Islet precursor cell (in vitro differentiated cells): ENCODE data around the gene TREML4.
"Not testable (repeated sequence)": the region's sequence is repeated elsewhere in the genome, so short reads cannot be mapped to it uniquely, and the experiment has no call there.

Experiments
- DNase-seq: peaks from one replicate; pipeline ENCODE4 v3.0.0-alpha.2; 2018

TREML4 gene

GRCh38 chr6:41208439-41209106 lies 19.6 kb upstream of the TREML4 start:
- DNase-seq, result no peak

- DNase-seq, result no peak
These were observed 18.4 kb upstream of the TREML4 start for GRCh38 chr6:41209547-41210320.

- DNase-seq, result peak; percentile 76
These were observed 13.4 kb upstream of the TREML4 start for GRCh38 chr6:41214559-41215238.

GRCh38 chr6:41215777-41216176 lies 12.4 kb upstream of the TREML4 start:
- no peak for DNase-seq

GRCh38 chr6:41216616-41217015 lies 11.5 kb upstream of the TREML4 start:
- DNase-seq, result no peak

- DNase-seq, result no peak
These were observed 6.1 kb upstream of the TREML4 start for GRCh38 chr6:41222045-41222444.

GRCh38 chr6:41222513-41222912 lies 5.6 kb upstream of the TREML4 start:
- no peak for DNase-seq

- DNase-seq, result no peak
These were observed 3.3 kb upstream of the TREML4 start for GRCh38 chr6:41224800-41225199.

- peak; percentile 83 for DNase-seq
These were observed 1.4 kb upstream of the TREML4 start for GRCh38 chr6:41226752-41227151.

GRCh38 chr6:41228616-41229015 lies 467 bp downstream of the TREML4 start:
- no peak for DNase-seq

GRCh38 chr6:41229721-41230120 lies 1.6 kb downstream of the TREML4 start:
- DNase-seq, result no peak

- DNase-seq, result no peak
These were observed 3.1 kb downstream of the TREML4 start for GRCh38 chr6:41231246-41231645.

GRCh38 chr6:41232667-41233066 lies 4.5 kb downstream of the TREML4 start:
- DNase-seq, result no peak

GRCh38 chr6:41236276-41236675 lies 8.1 kb downstream of the TREML4 start:
- DNase-seq, result no peak

GRCh38 chr6:41237128-41237527 lies 9.0 kb downstream of the TREML4 start:
- no peak for DNase-seq

GRCh38 chr6:41239467-41240159 lies 11.5 kb downstream of the TREML4 start:
- peak; percentile 68 for DNase-seq

- not testable (repeated sequence) for DNase-seq
These were observed 18.4 kb downstream of the TREML4 start for GRCh38 chr6:41246529-41246928.

GRCh38 chr6:41247288-41247865 lies 19.2 kb downstream of the TREML4 start:
- DNase-seq, result peak; percentile 29

- DNase-seq, result peak; percentile 24
These were observed 19.9 kb downstream of the TREML4 start for GRCh38 chr6:41247882-41248705.

GRCh38 chr6:41252401-41253169 lies 24.4 kb downstream of the TREML4 start:
- peak; percentile 22 for DNase-seq

- no peak for DNase-seq
These were observed 27.0 kb downstream of the TREML4 start for GRCh38 chr6:41255110-41255509.
